Ecto neural progenitor cell (in vitro differentiated cells): ENCODE measurements around the gene APCDD1L.
"Not testable (repeated sequence)": the region's sequence is repeated elsewhere in the genome, so short reads cannot be mapped to it uniquely, and the experiment has no call there.

Experiments used
- DNase-seq: peaks from one replicate; pipeline ENCODE4 v3.0.0-alpha.2; 2018; ENCODE audit warnings: low spot score

The APCDD1L gene

GRCh38 chr20:58414786-58415185 lies 100.4 kb downstream of the APCDD1L start:
- DNase-seq: not testable (repeated sequence)

DNA sequence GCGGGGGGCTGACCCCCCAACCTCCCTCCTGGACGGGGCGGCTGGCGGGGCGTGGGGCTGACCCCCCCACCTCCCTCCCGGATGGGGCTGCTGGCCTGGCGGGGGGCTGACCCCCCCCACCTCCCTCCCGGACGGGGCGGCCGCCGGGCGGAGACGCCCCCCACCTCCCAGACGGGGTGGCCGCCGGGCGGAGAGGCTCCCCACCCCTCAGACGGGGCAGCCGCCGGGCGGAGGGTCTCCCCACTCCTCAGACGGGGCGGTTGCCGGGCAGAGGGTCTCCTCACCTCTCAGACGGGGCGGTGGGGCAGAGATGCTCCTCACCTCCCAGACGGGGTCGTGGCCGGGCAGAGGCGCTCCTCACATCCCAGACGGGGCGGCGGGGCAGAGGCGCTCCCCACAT lies 101.0 kb downstream of the APCDD1L start:
- DNase-seq: not testable (repeated sequence)
